ENCODE results near the gene ABLIM2. TPM values are rescaled to one million over a fixed set of nuclear protein-coding genes. Genes with fewer than 3 reads are reported as not detected.

The ABLIM2 gene
- total and polyA plus RNA-seq, 5 donors from 2014 or later: 0.88 to 2.0 (median 1.2) TPM

DNA sequence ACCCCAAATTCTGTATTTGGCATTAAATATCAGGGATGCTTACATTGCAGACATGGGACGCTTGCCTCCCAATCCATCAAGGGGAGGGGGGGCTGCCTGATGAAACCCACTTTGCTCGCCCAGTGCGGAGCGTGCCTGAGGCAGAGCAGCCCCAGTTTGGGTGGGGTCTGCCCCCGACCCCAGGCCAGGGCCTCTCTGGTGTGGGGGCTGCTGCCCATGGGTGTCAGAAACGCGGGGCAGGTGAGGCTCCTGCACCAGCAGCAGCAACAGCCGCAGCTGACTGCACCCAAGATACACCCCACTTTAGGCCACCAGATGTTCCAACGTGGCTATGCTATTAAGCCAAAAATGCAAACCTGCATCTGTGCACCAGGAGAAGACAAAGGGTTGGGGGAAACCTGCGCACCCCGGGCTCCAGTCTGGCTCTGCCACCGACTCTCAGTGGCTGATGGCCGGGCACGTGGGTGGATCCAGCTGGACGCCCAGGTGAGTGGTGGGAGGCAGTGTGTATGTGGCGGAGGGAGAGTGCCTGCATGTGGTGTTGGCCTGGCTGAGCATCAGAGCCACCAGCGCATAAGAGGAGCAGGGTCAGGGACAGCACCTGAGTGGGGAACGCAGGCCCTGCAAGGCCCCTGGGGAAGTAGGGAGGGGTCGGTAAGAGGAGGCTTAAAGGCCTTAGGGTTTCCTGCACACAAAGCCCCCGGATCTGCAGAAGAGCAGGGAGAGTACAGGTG lies 86.2 kb downstream of the ABLIM2 start:
- no peak overlapping the region for H3K4me3 ChIP-seq (ENCODE audit: low read depth, low read length)
- no peaks in the 10 kb centered on the region for H3K9me3 Mint-ChIP-seq
- H3K27ac ChIP-seq (ENCODE audit: insufficient read depth, low read length, poor library complexity, severe bottlenecking): no peak overlapping the region
- no peaks in the 10 kb centered on the region for H3K4me1 ChIP-seq (ENCODE audit: control insufficient read depth, insufficient read depth, low read length, poor library complexity, severe bottlenecking)
- no peaks in the 10 kb centered on the region for H3K36me3 Mint-ChIP-seq
- no peak overlapping the region for H3K27ac Mint-ChIP-seq
- ATAC-seq (ENCODE audit: low read depth in 2 of 2) (no peak), DNase-seq (no peak)
- no peak overlapping the region for H3K4me3 Mint-ChIP-seq
- no peaks in the 10 kb centered on the region for H3K9me3 ChIP-seq (ENCODE audit: control insufficient read depth in 2 of 2, low read length in 2 of 2)
- H3K4me1 Mint-ChIP-seq: no peaks in the 10 kb centered on the region
- no peaks in the 10 kb centered on the region for H3K36me3 ChIP-seq (ENCODE audit: control insufficient read depth, insufficient read depth, low read length)
- H3K27me3 ChIP-seq (ENCODE audit: control insufficient read depth, insufficient read depth, low read length): no peaks in the 10 kb centered on the region
- H3K27me3 Mint-ChIP-seq: no peaks in the 10 kb centered on the region

DNA sequence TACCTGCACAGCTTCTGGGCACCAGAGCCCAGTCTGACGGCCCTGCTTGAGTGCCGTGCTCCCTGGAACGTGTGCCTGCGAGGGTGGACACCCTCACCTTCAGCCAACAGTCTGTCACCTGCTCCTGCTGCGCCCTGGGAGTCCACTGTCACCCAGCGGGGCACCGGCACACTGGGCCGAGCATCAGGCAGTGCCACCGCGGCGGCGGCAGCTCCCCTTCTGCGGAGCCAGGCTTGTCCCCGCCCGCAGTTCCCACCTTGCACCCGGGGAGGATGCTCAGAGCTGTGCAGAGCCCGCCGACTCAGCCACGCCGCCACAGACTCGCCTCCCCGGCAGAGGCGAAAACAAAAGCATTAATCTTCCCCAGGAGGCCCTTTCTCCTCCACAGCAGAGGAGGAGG lies 86.8 kb downstream of the ABLIM2 start:
- Mint-ChIP-seq H3K4me1 (no peaks in the 10 kb centered on the region), H3K36me3 (peaks cover 2% of the 10 kb centered on the region), H3K27me3 (no peaks in the 10 kb centered on the region), H3K27ac (no peak overlapping the region), H3K4me3 (no peak overlapping the region), H3K9me3 (no peaks in the 10 kb centered on the region)
- Histone ChIP-seq H3K27ac (ENCODE audit: insufficient read depth, low read length, poor library complexity, severe bottlenecking) (no peak overlapping the region), H3K4me1 (ENCODE audit: control insufficient read depth, insufficient read depth, low read length, poor library complexity, severe bottlenecking) (no peaks in the 10 kb centered on the region), H3K27me3 (ENCODE audit: control insufficient read depth, insufficient read depth, low read length) (no peaks in the 10 kb centered on the region), H3K4me3 (ENCODE audit: low read depth, low read length) (no peak overlapping the region), H3K9me3 (ENCODE audit: control insufficient read depth in 2 of 2, low read length in 2 of 2) (no peaks in the 10 kb centered on the region), H3K36me3 (ENCODE audit: control insufficient read depth, insufficient read depth, low read length) (no peaks in the 10 kb centered on the region)
- ATAC-seq (ENCODE audit: low read depth in 2 of 2): no peak
- DNase-seq: no peak

DNA sequence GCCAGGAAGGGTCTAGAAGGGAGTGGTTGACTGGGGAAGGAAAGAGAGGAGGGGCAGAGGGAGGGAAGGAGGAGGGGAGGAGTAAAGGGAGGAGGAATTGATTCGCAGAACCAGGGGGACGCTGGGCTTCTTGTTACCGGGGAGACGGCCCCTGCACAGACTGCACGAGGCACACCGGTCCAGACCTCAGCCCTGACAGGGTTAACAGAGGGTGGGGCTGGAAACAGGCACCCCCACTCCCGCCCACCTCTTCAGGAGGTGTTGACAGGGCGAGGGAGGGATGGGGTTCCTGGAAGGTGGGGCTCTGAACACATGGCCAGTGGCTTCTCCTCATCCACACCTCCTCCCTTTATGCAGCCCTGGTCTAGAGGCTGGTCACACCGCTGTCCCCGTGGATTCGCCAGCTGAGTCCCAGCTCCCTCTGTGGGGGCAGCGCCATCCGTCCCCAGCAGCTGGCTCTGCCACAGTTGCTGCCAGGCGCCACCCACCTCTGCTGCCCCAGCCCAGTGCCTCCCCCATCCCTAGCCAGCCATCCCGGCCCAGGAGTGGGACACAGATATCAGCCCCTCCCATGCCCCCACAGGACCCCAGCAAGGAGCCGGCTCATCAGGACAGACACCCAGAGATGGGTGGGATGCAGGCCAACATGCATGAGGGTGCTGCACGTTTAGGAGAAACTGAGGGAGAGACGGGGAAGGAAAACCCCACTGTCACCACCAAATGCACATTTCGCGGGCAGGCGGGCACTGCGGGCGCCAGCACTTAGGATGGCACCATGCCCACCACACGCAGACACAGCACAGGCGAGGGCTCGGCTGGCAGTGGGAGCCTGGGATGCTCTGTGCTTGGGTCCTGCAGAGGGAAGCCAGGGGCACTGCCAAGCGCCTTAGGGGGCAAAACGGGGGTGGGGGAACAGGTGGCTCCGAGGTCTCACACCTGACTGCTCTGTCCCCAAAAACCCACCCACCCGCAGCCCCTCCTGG lies 87.6 kb downstream of the ABLIM2 start:
- H3K27me3 Mint-ChIP-seq: no peaks in the 10 kb centered on the region
- Histone ChIP-seq H3K27ac (ENCODE audit: insufficient read depth, low read length, poor library complexity, severe bottlenecking) (no peak overlapping the region), H3K4me1 (ENCODE audit: control insufficient read depth, insufficient read depth, low read length, poor library complexity, severe bottlenecking) (no peaks in the 10 kb centered on the region), H3K27me3 (ENCODE audit: control insufficient read depth, insufficient read depth, low read length) (no peaks in the 10 kb centered on the region), H3K9me3 (ENCODE audit: control insufficient read depth in 2 of 2, low read length in 2 of 2) (no peaks in the 10 kb centered on the region), H3K36me3 (ENCODE audit: control insufficient read depth, insufficient read depth, low read length) (no peaks in the 10 kb centered on the region), H3K4me3 (ENCODE audit: low read depth, low read length) (no peak overlapping the region)
- no peak overlapping the region for H3K27ac Mint-ChIP-seq
- ATAC-seq (ENCODE audit: low read depth in 2 of 2): no peak
- DNase-seq: no peak
- no peak overlapping the region for H3K4me3 Mint-ChIP-seq
- peaks cover 5% of the 10 kb centered on the region for H3K36me3 Mint-ChIP-seq
- H3K4me1 Mint-ChIP-seq: no peaks in the 10 kb centered on the region
- no peaks in the 10 kb centered on the region for H3K9me3 Mint-ChIP-seq

DNA sequence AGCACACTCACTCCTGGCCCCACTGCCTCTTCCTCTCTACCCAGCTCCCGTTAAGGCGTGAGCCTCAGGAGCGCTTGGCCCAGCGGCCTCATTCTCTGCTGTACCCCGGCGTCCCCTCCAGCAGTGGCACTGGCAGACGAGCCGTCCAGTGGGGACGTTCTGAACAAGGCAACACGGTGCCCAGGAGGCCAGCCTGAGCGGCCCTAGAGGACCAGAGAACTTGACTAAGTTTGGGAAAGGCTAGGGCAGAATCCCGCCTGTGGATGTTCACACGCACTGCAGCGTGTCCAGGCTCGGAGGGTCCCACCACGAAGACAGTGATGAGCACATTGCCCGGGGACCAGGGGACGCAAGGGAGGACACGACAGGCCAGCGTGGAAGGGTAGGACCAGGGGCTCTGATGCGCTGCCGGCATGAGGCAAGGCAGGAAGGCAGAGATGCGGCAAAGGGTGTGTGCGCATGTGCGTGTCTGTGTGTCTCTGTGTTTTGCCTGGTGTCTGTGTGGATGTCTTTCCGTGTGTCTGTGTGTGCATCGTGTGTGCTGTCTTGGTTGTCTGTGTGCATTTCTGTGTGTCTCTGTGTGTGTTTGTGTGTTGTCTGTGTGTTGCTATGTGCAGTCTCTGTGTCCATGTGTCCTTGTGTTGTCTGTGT lies 89.4 kb downstream of the ABLIM2 start:
- DNase-seq (no peak), ATAC-seq (ENCODE audit: low read depth in 2 of 2) (no peak)
- Mint-ChIP-seq H3K27ac (no peak overlapping the region), H3K9me3 (peaks cover 0 to 12% (median 4%) of the 10 kb centered on the region in 7 donors), H3K27me3 (no peaks in the 10 kb centered on the region), H3K4me3 (no peak overlapping the region), H3K4me1 (no peaks in the 10 kb centered on the region), H3K36me3 (peaks cover 5% of the 10 kb centered on the region)
- Histone ChIP-seq H3K9me3 (ENCODE audit: control insufficient read depth in 2 of 2, low read length in 2 of 2) (peaks cover 4 to 11% of the 10 kb centered on the region in 2 experiments), H3K27ac (ENCODE audit: insufficient read depth, low read length, poor library complexity, severe bottlenecking) (no peak overlapping the region), H3K36me3 (ENCODE audit: control insufficient read depth, insufficient read depth, low read length) (no peaks in the 10 kb centered on the region), H3K4me3 (ENCODE audit: low read depth, low read length) (no peak overlapping the region), H3K27me3 (ENCODE audit: control insufficient read depth, insufficient read depth, low read length) (no peaks in the 10 kb centered on the region), H3K4me1 (ENCODE audit: control insufficient read depth, insufficient read depth, low read length, poor library complexity, severe bottlenecking) (no peaks in the 10 kb centered on the region)

DNA sequence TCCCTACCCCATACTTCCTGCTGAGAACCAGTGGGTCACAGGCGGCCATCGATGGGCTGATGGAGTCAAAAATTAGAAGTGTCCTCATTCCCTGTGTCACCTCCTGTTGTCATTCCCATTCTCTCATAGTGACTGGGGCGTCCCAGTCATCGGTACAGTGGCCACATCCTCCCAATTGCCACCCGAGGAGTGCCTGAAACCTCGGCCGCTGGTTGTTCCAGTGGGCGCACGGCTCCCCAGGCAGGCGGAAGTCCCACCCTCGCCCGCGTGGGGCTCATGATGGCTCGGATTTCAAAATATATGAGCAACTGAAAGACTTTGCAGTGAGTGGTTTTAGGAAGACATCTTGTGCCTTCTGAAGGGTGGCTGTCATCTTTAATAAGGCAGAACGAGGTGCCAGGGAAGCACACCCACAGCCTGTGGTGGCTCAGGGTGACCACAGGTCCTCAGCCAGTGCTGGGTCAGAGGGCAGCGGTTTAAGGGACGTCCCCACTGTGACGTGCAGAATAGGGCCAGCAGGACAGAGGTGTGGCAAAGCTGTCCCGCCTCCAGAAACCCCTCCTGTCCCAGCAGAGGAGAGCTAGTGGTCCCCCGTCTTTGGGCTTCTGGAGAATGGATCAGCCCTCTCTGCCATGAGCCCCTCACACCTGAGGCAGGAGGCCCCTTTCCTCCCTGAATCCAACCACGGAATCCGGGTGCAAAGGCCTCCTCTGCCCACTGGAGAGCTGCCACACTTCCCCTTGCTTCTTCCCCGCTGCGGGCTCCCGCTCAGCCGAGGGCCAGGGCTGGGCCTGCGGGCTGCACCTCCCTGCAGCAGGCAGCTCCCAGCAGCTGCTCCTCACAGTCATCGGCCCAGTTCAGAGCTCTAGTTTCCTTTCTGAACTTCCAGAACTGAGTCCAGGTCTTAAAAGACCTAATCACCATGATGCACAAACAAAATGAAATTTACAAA lies 90.4 kb downstream of the ABLIM2 start:
- Mint-ChIP-seq H3K9me3 (peaks cover 0 to 22% (median 8%) of the 10 kb centered on the region in 7 donors), H3K36me3 (peaks cover 5% of the 10 kb centered on the region), H3K4me3 (no peak overlapping the region), H3K27ac (peak overlapping the region in 1 of 3 donors; percentile 6), H3K27me3 (no peaks in the 10 kb centered on the region), H3K4me1 (no peaks in the 10 kb centered on the region)
- Histone ChIP-seq H3K27me3 (ENCODE audit: control insufficient read depth, insufficient read depth, low read length) (no peaks in the 10 kb centered on the region), H3K4me3 (ENCODE audit: low read depth, low read length) (no peak overlapping the region), H3K27ac (ENCODE audit: insufficient read depth, low read length, poor library complexity, severe bottlenecking) (no peak overlapping the region), H3K9me3 (ENCODE audit: control insufficient read depth in 2 of 2, low read length in 2 of 2) (peaks cover 10 to 22% of the 10 kb centered on the region in 2 experiments), H3K36me3 (ENCODE audit: control insufficient read depth, insufficient read depth, low read length) (no peaks in the 10 kb centered on the region), H3K4me1 (ENCODE audit: control insufficient read depth, insufficient read depth, low read length, poor library complexity, severe bottlenecking) (no peaks in the 10 kb centered on the region)
- ATAC-seq (ENCODE audit: low read depth in 2 of 2) (no peak), DNase-seq (no peak)

DNA sequence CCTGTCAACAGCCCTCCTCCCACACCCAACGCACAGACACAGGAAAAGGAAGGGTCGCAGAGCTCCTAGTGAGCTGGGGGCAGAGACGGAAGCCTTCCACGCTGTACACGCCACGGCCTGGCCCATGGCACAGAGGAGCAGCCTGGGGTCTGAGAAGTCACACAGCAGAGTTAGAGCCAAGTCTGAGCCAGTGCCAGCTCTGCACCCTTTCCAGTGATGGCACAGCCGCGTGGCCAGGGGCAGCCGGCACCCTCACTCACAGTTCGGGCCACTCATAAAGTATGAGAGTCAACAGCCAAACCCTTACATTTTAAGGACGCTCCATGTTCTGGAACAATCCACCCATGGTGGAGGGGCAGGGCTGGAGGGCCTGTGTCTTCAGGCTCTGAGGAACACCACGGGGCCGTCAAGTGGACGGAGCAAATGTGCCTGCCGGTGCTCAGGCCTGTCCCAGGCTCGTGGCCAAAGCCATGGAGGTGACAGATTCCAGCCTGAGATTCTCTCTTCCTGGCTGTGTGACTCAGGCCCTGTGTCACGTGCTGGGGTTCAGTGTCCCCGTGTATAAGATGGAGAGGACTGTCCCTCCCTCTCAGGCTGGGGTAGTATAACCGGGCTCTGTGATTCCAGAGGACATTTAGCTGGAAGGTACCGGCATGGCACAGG lies 91.2 kb downstream of the ABLIM2 start:
- H3K4me3 Mint-ChIP-seq: no peak overlapping the region
- H3K27ac Mint-ChIP-seq: peak overlapping the region in 1 of 3 donors; percentile 6

More for the DNA sequence above, 91.2 kb downstream of the ABLIM2 start:
- Mint-ChIP-seq H3K4me1 (no peaks in the 10 kb centered on the region), H3K36me3 (peaks cover 5% of the 10 kb centered on the region), H3K27me3 (no peaks in the 10 kb centered on the region), H3K9me3 (peaks cover 0 to 24% (median 10%) of the 10 kb centered on the region in 7 donors)
- H3K4me3 ChIP-seq (ENCODE audit: low read depth, low read length): no peak overlapping the region
- DNase-seq (no peak), ATAC-seq (ENCODE audit: low read depth in 2 of 2) (no peak)
- no peaks in the 10 kb centered on the region for H3K4me1 ChIP-seq (ENCODE audit: control insufficient read depth, insufficient read depth, low read length, poor library complexity, severe bottlenecking)
- H3K36me3 ChIP-seq (ENCODE audit: control insufficient read depth, insufficient read depth, low read length): no peaks in the 10 kb centered on the region
- no peaks in the 10 kb centered on the region for H3K27me3 ChIP-seq (ENCODE audit: control insufficient read depth, insufficient read depth, low read length)
- H3K27ac ChIP-seq (ENCODE audit: insufficient read depth, low read length, poor library complexity, severe bottlenecking): no peak overlapping the region
- H3K9me3 ChIP-seq (ENCODE audit: control insufficient read depth in 2 of 2, low read length in 2 of 2): peaks cover 10 to 22% of the 10 kb centered on the region in 2 experiments

Data from CD4-positive, CD25-positive, alpha-beta regulatory T cell (primary cell).